A673 (cell line): Measurements from ENCODE around the gene TXNDC17.

ENCODE experiments used
- CTCF ChIP-seq: fragments of 300-800, 200-600 bp; sonication (generic); conservative IDR thresholded peaks from 2 replicates; pipeline ENCODE4 v1.5.1; 2017; ENCODE audit warnings: low read depth, mild to moderate bottlenecking, antibody characterized with exemption, low read length, moderate library complexity, mixed read lengths
- EZH2 ChIP-seq: fragments of 200-600 bp; sonication (generic); IDR thresholded peaks from 2 replicates; pipeline ENCODE4 v1.6.1; 2017; ENCODE audit warnings: borderline replicate concordance, low read depth, mild to moderate bottlenecking, mixed read lengths, antibody characterized with exemption, low read length; ENCODE audit not compliant: poor library complexity, severe bottlenecking

- TF ChIP-seq CTCF (no peak), EZH2 (no peak)
Measured at GRCh38 chr17:6654841-6655731, 14.2 kb downstream of the TXNDC17 start.
